ENCODE results near the gene GOLGA5. TPM values are rescaled to one million over a fixed set of nuclear protein-coding genes. Genes with fewer than 3 reads are reported as not detected.

The GOLGA5 gene
- total and polyA plus RNA-seq, 12 donors: 18.5 to 27.7 (median 21.9) TPM

DNA sequence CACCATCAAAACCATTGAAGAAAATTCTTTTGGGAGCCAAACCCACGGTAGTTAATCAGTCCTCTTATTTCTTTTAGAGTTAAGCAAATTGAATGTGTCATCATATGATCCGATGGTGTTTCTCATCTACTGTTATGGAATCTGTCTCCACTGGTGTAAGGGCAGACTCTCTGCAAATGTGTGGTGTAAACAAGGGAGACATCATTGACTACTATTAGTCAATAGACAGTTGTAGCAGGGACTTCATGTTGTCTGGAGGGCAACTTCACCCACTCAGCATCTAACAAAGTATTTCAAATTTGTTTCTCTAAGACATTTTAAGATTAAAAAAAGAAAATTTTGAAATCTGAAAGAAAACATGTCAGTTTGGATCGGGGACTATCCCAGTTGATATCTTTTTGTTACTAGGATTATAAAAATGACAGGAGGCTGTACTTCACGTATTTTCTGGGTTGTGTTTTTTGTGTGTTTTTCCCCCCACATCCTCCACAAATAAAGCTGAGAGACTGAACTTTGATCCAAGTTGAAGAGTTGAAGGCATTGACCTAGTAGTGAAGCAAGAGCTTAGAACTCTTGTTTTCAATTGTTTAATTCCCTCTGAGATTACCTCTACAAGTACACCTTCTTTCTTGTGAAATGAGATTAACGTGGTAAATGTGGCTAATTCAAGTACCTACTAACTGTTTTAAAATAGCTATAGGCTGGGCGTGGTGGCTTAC is 4.0 kb downstream of the GOLGA5 start:
- no peak overlapping the region for H3K4me3 ChIP-seq
- H3K27ac ChIP-seq: no peak overlapping the region
- intact Hi-C loops (cut with DNase I): no loop called here
- no peaks in the 10 kb centered on the region for H3K9me3 ChIP-seq
- WGBS, 2 donors: 82 to 88% methylated on average over 6 of the region's 6 CpGs
- ATAC-seq: no peak
- H3K36me3 ChIP-seq: peaks cover 0 to 47% (median 8%) of the 10 kb centered on the region in 9 donors
- H3K4me1 ChIP-seq: peaks cover 8 to 61% (median 48%) of the 10 kb centered on the region in 9 donors
- no peak for DNase-seq
- no peak for TF ChIP-seq CTCF (IDR thresholded peaks at IDR 0.05)
- H3K27me3 ChIP-seq: no peaks in the 10 kb centered on the region

- intact Hi-C loops (cut with DNase I): no loop called here
- no peaks in the 10 kb centered on the region for H3K27me3 ChIP-seq
- DNase-seq (no peak), ATAC-seq (no peak)
- 85% methylated on average over 10 of the region's 10 CpGs for WGBS, 2 donors
- H3K4me3 ChIP-seq: no peak overlapping the region
- H3K4me1 ChIP-seq: peaks cover 8 to 62% (median 45%) of the 10 kb centered on the region in 9 donors
- no peaks in the 10 kb centered on the region for H3K9me3 ChIP-seq
- peaks cover 0 to 55% (median 11%) of the 10 kb centered on the region in 9 donors for H3K36me3 ChIP-seq
- no peak overlapping the region for H3K27ac ChIP-seq
- no peak for TF ChIP-seq CTCF (IDR thresholded peaks at IDR 0.05)
These were observed 4.7 kb downstream of the GOLGA5 start for GRCh38 chr14:92798811-92799210.

DNA sequence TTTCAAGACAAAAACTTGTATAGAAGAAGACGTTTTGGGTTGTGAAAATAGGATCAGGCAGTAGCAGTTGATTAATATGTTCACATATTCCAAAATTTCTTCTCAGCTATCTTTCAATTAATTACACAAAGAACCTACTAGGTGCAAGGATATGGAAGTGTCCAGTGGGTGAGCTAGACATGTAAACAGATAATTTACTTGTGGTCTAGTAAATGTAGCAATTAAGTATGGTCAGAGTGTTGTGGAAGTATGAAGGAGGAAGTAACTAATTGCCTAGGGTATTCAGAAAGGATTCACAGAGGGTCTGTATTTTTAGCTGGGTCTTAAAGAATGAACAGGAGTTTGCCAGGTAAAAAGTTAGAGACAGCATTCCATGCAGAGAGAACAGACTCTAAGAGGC is 5.9 kb downstream of the GOLGA5 start:
- Histone ChIP-seq H3K4me1 (peaks cover 8 to 61% (median 43%) of the 10 kb centered on the region in 9 donors), H3K36me3 (peaks cover 0 to 66% (median 11%) of the 10 kb centered on the region in 9 donors), H3K4me3 (no peak overlapping the region), H3K27ac (peak overlapping the region in 1 of 10 donors; percentile 12), H3K27me3 (no peaks in the 10 kb centered on the region), H3K9me3 (no peaks in the 10 kb centered on the region)
- WGBS, 2 donors: 81 to 96% methylated on average over 1 of the region's 1 CpG
- intact Hi-C loops (cut with DNase I): loop anchor here in 1 of 10 donors (5.0 kb wide), 1 partner anchor 1372 kb away; the partner anchor contains the start of gene PPP4R4
- no peak for ATAC-seq
- TF ChIP-seq CTCF (IDR thresholded peaks at IDR 0.05): no peak
- DNase-seq: no peak

DNA sequence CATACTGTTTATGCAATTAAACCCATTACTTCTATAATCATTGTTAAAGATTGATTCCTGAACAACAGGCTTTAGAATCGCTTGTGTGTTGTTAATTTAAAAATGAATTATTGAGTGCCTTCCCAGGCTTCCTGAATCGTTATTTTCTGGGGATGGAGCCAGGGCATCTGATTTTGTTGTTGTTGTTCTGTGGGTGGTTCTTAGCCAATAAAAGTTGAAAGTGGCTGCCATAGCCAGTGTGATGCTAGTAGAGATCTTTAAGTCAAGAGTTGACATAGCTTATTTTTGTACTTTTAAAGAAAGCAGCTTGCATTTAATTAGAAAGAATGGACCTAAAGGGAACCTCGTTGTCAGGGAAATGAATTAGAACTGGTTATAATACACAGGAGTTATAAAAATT is 6.4 kb downstream of the GOLGA5 start:
- intact Hi-C loops (cut with DNase I): loop anchor here in 1 of 10 donors (5.0 kb wide), 1 partner anchor 1372 kb away; the partner anchor contains the start of gene PPP4R4
- DNase-seq (no peak), ATAC-seq (no peak)
- Histone ChIP-seq H3K27me3 (no peaks in the 10 kb centered on the region), H3K4me1 (peaks cover 8 to 58% (median 38%) of the 10 kb centered on the region in 9 donors), H3K9me3 (no peaks in the 10 kb centered on the region), H3K27ac (peak overlapping the region in 1 of 10 donors; percentile 12), H3K36me3 (peaks cover 0 to 66% (median 11%) of the 10 kb centered on the region in 9 donors), H3K4me3 (no peak overlapping the region)
- 50 to 56% methylated on average over 3 of the region's 3 CpGs for WGBS, 2 donors
- TF ChIP-seq CTCF (IDR thresholded peaks at IDR 0.05): no peak

Data from heart right ventricle (tissue), 16 donors.